GM18951 (cell line): ENCODE results near the gene TNNT1.
"Not testable (repeated sequence)": the region's sequence is repeated elsewhere in the genome, so short reads cannot be mapped to it uniquely, and the experiment has no call there.

Source experiments
- POLR2A ChIP-seq: IDR thresholded peaks from 4 replicates; pipeline ENCODE4 v1.6.1; 2011; ENCODE audit warnings: mild to moderate bottlenecking; ENCODE audit not compliant: insufficient read length, insufficient read depth; ENCODE audit errors: extremely low read depth
- in situ Hi-C: fragments of 300-500 bp; cut with MboI; formaldehyde crosslinking; loops from one replicate; pipeline ENCODE4 v1.12.0; 2022; ENCODE audit warnings: low sequenced_read_pairs, mixed read lengths, inconsistent platforms; ENCODE audit not compliant: unreplicated experiment

Gene TNNT1

GRCh38 chr19:55174425-55175116, 25.6 kb upstream of the TNNT1 start:
- in situ Hi-C loops = no loop called here
- TF ChIP-seq POLR2A = no peak

GRCh38 chr19:55173714-55174409, 24.9 kb upstream of the TNNT1 start:
- TF ChIP-seq POLR2A = no peak
- in situ Hi-C loops = no loop called here

- in situ Hi-C loops = no loop called here
- no peak for TF ChIP-seq POLR2A
Observed at GRCh38 chr19:55173186-55173713, 24.2 kb upstream of the TNNT1 start.

GRCh38 chr19:55172741-55173140, 23.7 kb upstream of the TNNT1 start:
- in situ Hi-C loops = no loop called here
- no peak for TF ChIP-seq POLR2A

- in situ Hi-C loops = not testable (repeated sequence)
Observed at GRCh38 chr19:55172318-55172717, 23.3 kb upstream of the TNNT1 start.

- TF ChIP-seq POLR2A = no peak
- in situ Hi-C loops = no loop called here
Observed at GRCh38 chr19:55171440-55171839, 22.4 kb upstream of the TNNT1 start.

GRCh38 chr19:55169136-55169535, 20.1 kb upstream of the TNNT1 start:
- in situ Hi-C loops = no loop called here
- TF ChIP-seq POLR2A = no peak

GRCh38 chr19:55166530-55167268, 17.7 kb upstream of the TNNT1 start, which contains the start of gene DNAAF3:
Gene DNAAF3, minus strand, starts transcription at chr19:55166613. Its CDS starts 200 bp downstream, at chr19:55166413.
- in situ Hi-C loops = no loop called here
- no peak for TF ChIP-seq POLR2A

- no peak for TF ChIP-seq POLR2A
- in situ Hi-C loops = no loop called here
Observed at GRCh38 chr19:55165952-55166529, 17.0 kb upstream of the TNNT1 start.

- TF ChIP-seq POLR2A = no peak
- in situ Hi-C loops = no loop called here
Observed at GRCh38 chr19:55161571-55162322, 12.7 kb upstream of the TNNT1 start.

GRCh38 chr19:55160986-55161365, 12.0 kb upstream of the TNNT1 start:
- in situ Hi-C loops = no loop called here
- no peak for TF ChIP-seq POLR2A

- in situ Hi-C loops = no loop called here
- no peak for TF ChIP-seq POLR2A
Observed at GRCh38 chr19:55160128-55160985, 11.4 kb upstream of the TNNT1 start.
